ENCODE measurements around the gene TBC1D21. TPM values are rescaled to one million over a fixed set of nuclear protein-coding genes. Genes with fewer than 3 reads are reported as not detected.

The TBC1D21 gene
- total and polyA plus RNA-seq, 9 of the 15 experiments (the other 6 are each of a cell fraction or from before 2014, with no cell fraction given) = not detected

GRCh38 chr15:73926219-73927002 lies 53.0 kb downstream of the TBC1D21 start, which contains the start of gene LOXL1:
TSS of gene LOXL1 (plus strand) at chr15:73926462. CDS start at chr15:73926784, 322 bp downstream.
- intact Hi-C loops (cut with micrococcal nuclease) = no loop called here
- H3K9me3 ChIP-seq (replicated peaks; ENCODE audit: control insufficient read depth, insufficient read depth, low read depth, low read length) = no peaks in the 10 kb centered on the region
- H3K36me3 ChIP-seq (ENCODE audit: control insufficient read depth, insufficient read depth, low read length) = no peaks in the 10 kb centered on the region
- in situ Hi-C loops (cut with MboI) = no loop called here
- peak within 1 kb of the TSS in 1 of 2 experiments; percentile 24; a peak in 1 of 4 replicates for H3K9ac ChIP-seq (ENCODE audit: insufficient read depth in 1 of 2, low read depth in 2 of 2, low read length in 2 of 2)
- no peak within 1 kb of the TSS; the same call in 1 of the 2 replicates for H2AFZ ChIP-seq (ENCODE audit: low read depth, low read length)
- no peak within 1 kb of the TSS for H3K4me3 ChIP-seq
- H4K20me1 ChIP-seq (replicated peaks; ENCODE audit: control insufficient read depth, insufficient read depth, low read length) = no peaks in the 10 kb centered on the region
- H3K27ac ChIP-seq (ENCODE audit: extremely low read depth, low read depth, low read length) = no peak within 1 kb of the TSS
- H3K9me1 ChIP-seq (ENCODE audit: control insufficient read depth, insufficient read depth, low read length) = no peaks in the 10 kb centered on the region
- H3K79me2 ChIP-seq (ENCODE audit: control insufficient read depth, insufficient read depth, low read length) = no peaks in the 10 kb centered on the region
- WGBS (ENCODE audit: insufficient coverage, low coverage, missing lambda C conversion rate) = 4% methylated on average over 29 of the region's 47 CpGs
- BruUV-seq (replicated peaks) = no TSS peak
- FAIRE-seq (no peak), DNase-seq (ENCODE audit: extremely low read depth in 1 of 4, low spot score in 3 of 4) (peak; percentile 28 to 48 (median 45)), ATAC-seq (peak; percentile 80)
- H3K4me2 ChIP-seq (ENCODE audit: insufficient read depth, low read length) = no peak within 1 kb of the TSS; the same call in 1 of the 2 replicates
- POLR2A ChIA-PET = interaction anchor here (0.6 kb wide), 2 partner anchors 11 to 23 kb away, joined by 3 read pairs; no protein-coding TSS in a partner anchor
- CTCF ChIA-PET (ENCODE audit: low intra/inter-chr PET ratio) = no interaction called here
- peaks cover 0 to 46% of the 10 kb centered on the region in 2 experiments; a peak in 3 of 5 replicates for H3K27me3 ChIP-seq (ENCODE audit: control insufficient read depth in 2 of 2, insufficient read depth in 2 of 2, low read length in 2 of 2)
- peaks cover 0 to 26% of the 10 kb centered on the region in 2 experiments; a peak in 4 of 5 replicates for H3K4me1 ChIP-seq (replicated peaks in 1 of 2; ENCODE audit: control insufficient read depth in 2 of 2, insufficient read depth in 2 of 2, low read length in 2 of 2)
- TF ChIP-seq L3MBTL2 (IDR thresholded peaks at IDR 0.05) (peak; percentile 42; the same call in 1 of the 2 replicates), ZNF274 (IDR thresholded peaks at IDR 0.05; ENCODE audit: borderline replicate concordance, low read depth, low read length) (no peak), ZNF280A (IDR thresholded peaks at IDR 0.05; ENCODE audit: low read depth, partially characterized antibody) (no peak), PCBP2 (IDR thresholded peaks at IDR 0.05; ENCODE audit: low read depth, low read length, poor library complexity, severe bottlenecking) (no peak), NONO (IDR thresholded peaks at IDR 0.05; ENCODE audit: low read depth in 2 of 2, low read length in 1 of 2) (no peak), E2F6 (IDR thresholded peaks at IDR 0.05; ENCODE audit: borderline replicate concordance in 1 of 2, extremely low read depth in 1 of 2, insufficient read depth in 1 of 2, insufficient read length in 1 of 2, low read depth in 1 of 2, low read length in 1 of 2, poor library complexity in 1 of 2, severe bottlenecking in 1 of 2) (peak in 1 of 2 experiments; percentile 22), RNF219 (CRISPR knock-in tag; IDR thresholded peaks at IDR 0.05) (no peak), ZFX (CRISPR knock-in tag; IDR thresholded peaks at IDR 0.05) (peak; percentile 19; the same call in 1 of the 2 replicates), TFAP4 (CRISPR knock-in tag; IDR thresholded peaks at IDR 0.05; ENCODE audit: borderline replicate concordance) (peak; percentile 35; the same call in 1 of the 2 replicates), ZNF263 (CRISPR knock-in tag; IDR thresholded peaks at IDR 0.05; ENCODE audit: borderline replicate concordance) (peak; percentile 23; the same call in 1 of the 2 replicates), POLR2A (conservative IDR thresholded peaks at IDR 0.05) (no peak)

All from K562 (cell line).